ENCODE data around the gene PDE4D. TPM values are rescaled to one million over a fixed set of nuclear protein-coding genes. Genes with fewer than 3 reads are reported as not detected.

PDE4D gene
- total and polyA plus RNA-seq, 4 donors = 12.8 to 167 (median 44.5) TPM

DNA sequence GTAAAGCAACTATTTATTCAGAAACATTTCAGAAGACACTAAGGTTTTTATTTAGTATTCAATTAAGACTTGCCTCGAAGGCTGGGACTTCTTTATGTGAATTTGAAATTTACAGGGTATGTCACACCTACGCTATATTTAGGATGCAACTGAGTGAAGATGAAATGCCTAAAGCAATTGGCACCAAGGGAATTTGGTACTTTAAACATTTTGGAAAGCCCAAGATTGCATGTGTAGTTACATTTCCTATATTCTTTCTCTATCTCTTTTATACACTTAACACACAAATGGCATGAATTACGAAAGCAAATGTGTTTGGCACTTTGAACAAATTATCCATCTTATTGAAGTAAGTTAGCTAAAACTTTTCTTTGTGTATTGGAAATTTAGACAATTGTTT, 633.3 kb downstream of the PDE4D start:
- peaks cover 0 to 17% (median 0%) of the 10 kb centered on the region in 5 donors for H3K4me1 ChIP-seq (ENCODE audit: control insufficient read depth in 5 of 5, insufficient read depth in 5 of 5, low read length in 5 of 5)
- H3K4me3 ChIP-seq = no peak overlapping the region
- TF ChIP-seq, protein P1, sequence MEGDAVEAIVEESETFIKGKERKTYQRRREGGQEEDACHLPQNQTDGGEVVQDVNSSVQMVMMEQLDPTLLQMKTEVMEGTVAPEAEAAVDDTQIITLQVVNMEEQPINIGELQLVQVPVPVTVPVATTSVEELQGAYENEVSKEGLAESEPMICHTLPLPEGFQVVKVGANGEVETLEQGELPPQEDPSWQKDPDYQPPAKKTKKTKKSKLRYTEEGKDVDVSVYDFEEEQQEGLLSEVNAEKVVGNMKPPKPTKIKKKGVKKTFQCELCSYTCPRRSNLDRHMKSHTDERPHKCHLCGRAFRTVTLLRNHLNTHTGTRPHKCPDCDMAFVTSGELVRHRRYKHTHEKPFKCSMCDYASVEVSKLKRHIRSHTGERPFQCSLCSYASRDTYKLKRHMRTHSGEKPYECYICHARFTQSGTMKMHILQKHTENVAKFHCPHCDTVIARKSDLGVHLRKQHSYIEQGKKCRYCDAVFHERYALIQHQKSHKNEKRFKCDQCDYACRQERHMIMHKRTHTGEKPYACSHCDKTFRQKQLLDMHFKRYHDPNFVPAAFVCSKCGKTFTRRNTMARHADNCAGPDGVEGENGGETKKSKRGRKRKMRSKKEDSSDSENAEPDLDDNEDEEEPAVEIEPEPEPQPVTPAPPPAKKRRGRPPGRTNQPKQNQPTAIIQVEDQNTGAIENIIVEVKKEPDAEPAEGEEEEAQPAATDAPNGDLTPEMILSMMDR (IDR thresholded peaks at IDR 0.05; ENCODE audit: control extremely low read depth, extremely low read depth) = no peak
- no peak overlapping the region for H3K9ac ChIP-seq (ENCODE audit: insufficient read depth in 1 of 2, low read length in 2 of 2)
- H3K27me3 ChIP-seq (ENCODE audit: control insufficient read depth in 3 of 3, insufficient read depth in 3 of 3, low read length in 2 of 3) = no peaks in the 10 kb centered on the region
- no peak overlapping the region for H3K27ac ChIP-seq (ENCODE audit: low read depth in 1 of 2, low read length in 1 of 2)
- H3K36me3 ChIP-seq (ENCODE audit: control insufficient read depth in 4 of 4, insufficient read depth in 4 of 4, low read length in 4 of 4) = no peaks in the 10 kb centered on the region
- 96% methylated on average over 3 of the region's 3 CpGs for WGBS, 2 donors
- no peaks in the 10 kb centered on the region for H3K9me3 ChIP-seq (ENCODE audit: control insufficient read depth in 4 of 4, insufficient read depth in 3 of 4, low read length in 3 of 4)
- ATAC-seq (ENCODE audit: insufficient read depth, low FRiP score) (no peak), DNase-seq (no peak)

DNA sequence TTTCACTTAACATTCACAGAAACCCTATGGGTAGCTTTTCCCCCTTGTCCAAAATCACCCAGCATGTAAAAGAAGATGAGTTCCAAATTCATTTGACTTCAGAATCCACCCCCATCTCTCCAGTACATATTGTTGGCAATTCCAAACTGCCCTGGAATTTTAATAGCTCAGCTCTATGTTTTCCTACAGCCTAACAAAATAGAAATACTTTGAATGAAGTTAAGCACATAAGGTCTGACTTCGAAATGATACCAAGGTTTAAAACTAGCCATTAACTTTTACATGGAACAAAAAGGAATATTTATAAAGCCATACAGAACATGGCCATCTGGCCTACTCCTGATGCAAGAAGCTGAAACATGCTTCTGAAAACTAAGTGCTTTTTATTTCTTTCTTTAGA, 634.3 kb downstream of the PDE4D start:
- Histone ChIP-seq H3K9ac (ENCODE audit: insufficient read depth in 1 of 2, low read length in 2 of 2) (no peak overlapping the region), H3K4me1 (ENCODE audit: control insufficient read depth in 5 of 5, insufficient read depth in 5 of 5, low read length in 5 of 5) (peaks cover 0 to 17% (median 1%) of the 10 kb centered on the region in 5 donors), H3K4me3 (no peak overlapping the region), H3K9me3 (ENCODE audit: control insufficient read depth in 4 of 4, insufficient read depth in 3 of 4, low read length in 3 of 4) (no peaks in the 10 kb centered on the region), H3K27ac (ENCODE audit: low read depth in 1 of 2, low read length in 1 of 2) (no peak overlapping the region), H3K27me3 (ENCODE audit: control insufficient read depth in 3 of 3, insufficient read depth in 3 of 3, low read length in 2 of 3) (no peaks in the 10 kb centered on the region), H3K36me3 (ENCODE audit: control insufficient read depth in 4 of 4, insufficient read depth in 4 of 4, low read length in 4 of 4) (no peaks in the 10 kb centered on the region)
- no peak for ATAC-seq (ENCODE audit: insufficient read depth, low FRiP score)
- no peak for DNase-seq
- WGBS, 2 donors = 91 to 94% methylated on average over 1 of the region's 1 CpG
- TF ChIP-seq, protein P1 (IDR thresholded peaks at IDR 0.05; ENCODE audit: control extremely low read depth, extremely low read depth) = no peak

DNA sequence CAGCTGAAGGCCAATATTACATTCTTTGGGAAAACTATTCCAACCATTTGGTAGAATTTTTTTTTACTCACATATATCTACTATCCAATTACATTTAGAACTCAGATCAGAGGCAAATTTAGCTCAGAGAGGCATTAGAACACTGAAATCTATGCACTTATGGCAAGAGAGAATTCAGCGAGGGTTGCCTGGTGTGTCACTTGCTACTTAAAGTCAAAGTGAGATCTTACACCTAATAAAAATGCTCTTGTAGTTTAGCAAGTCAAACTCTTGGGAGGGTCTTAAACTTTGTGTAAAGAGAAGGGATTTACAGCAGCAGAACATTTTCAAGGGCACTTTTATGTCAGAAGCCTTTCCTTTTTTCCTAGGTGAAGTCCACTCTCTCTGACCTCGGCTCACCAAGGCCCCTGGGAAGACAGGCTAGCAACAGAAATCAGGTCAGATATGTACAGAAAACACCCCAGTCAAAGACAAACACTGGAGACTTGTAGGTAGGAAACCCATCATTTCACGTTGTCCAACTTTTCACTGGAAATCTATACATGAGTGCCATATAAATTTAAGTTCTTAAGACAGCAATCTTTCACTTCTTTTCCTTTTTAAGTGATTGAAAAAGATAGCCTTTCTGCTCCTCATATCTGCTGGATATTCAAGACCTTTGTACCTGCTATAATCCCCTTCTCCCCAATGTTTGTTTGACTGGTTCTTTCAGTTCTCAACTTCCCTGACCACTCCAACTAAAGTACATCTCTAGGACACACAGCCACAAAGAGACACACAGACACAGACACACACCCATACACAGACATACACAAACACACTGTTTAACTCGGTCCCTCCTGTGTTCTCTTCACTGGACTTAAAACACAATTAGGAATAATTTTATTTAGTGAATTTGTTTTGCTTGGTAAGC, 635.8 kb downstream of the PDE4D start:
- TF ChIP-seq, protein P1 (IDR thresholded peaks at IDR 0.05; ENCODE audit: control extremely low read depth, extremely low read depth) = no peak
- Histone ChIP-seq H3K36me3 (ENCODE audit: control insufficient read depth in 4 of 4, insufficient read depth in 4 of 4, low read length in 4 of 4) (no peaks in the 10 kb centered on the region), H3K27ac (ENCODE audit: low read depth in 1 of 2, low read length in 1 of 2) (no peak overlapping the region), H3K9me3 (ENCODE audit: control insufficient read depth in 4 of 4, insufficient read depth in 3 of 4, low read length in 3 of 4) (no peaks in the 10 kb centered on the region), H3K4me1 (ENCODE audit: control insufficient read depth in 5 of 5, insufficient read depth in 5 of 5, low read length in 5 of 5) (peaks cover 0 to 20% (median 1%) of the 10 kb centered on the region in 5 donors), H3K27me3 (ENCODE audit: control insufficient read depth in 3 of 3, insufficient read depth in 3 of 3, low read length in 2 of 3) (no peaks in the 10 kb centered on the region), H3K4me3 (no peak overlapping the region), H3K9ac (ENCODE audit: insufficient read depth in 1 of 2, low read length in 2 of 2) (no peak overlapping the region)
- no peak for ATAC-seq (ENCODE audit: insufficient read depth, low FRiP score)
- no peak for DNase-seq
- WGBS, 2 donors = 75 to 87% methylated on average over 4 of the region's 4 CpGs

Measured in lung (tissue), 12 donors.